RPMI8226 (cell line): Measurements from ENCODE around the gene SYT7.

Experiments used
- DNase-seq: peaks from one replicate; pipeline ENCODE4 v3.0.0-alpha.2; 2015

SYT7 gene

DNA sequence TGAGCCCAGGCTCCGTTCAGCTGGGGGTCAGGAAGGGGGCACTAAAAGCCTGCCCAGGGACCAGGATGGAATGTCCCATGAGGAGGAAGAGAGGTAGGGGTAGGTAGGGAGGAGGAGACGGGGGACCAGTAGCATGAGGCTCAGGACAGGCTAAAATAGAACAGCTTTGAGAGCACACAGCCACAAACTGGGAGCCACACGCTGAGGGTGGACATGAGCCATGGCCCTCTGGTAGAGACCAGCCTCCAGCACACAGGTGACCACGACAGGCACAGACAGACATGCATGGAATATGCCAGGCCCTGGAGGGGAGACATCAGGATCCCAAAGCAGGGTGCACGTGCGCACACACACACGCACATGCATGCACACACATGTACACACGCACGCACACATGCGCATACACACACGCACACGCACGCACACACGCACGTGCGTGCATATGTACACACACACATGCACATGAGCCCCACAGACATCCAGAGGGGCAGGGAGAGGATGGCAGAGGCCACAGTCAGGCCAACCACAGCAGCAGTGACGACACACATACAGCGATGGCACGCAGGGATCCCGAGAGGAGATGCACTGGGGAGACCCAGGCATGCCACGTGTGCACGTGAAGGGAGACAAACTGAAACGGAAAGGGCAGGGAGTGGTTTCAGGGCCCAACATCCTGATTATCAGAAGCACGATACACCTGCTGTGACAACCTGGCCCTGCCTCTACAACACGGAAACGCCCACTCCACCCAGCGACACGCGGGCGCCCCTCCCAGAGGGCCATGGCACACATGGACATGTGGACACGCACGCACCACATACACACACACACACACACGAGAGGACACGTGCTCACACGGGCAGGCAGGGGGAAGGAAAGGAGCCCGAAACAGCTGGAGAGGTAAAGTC, 46.6 kb downstream of the SYT7 start:
- DNase-seq, result peak; percentile 80

DNA sequence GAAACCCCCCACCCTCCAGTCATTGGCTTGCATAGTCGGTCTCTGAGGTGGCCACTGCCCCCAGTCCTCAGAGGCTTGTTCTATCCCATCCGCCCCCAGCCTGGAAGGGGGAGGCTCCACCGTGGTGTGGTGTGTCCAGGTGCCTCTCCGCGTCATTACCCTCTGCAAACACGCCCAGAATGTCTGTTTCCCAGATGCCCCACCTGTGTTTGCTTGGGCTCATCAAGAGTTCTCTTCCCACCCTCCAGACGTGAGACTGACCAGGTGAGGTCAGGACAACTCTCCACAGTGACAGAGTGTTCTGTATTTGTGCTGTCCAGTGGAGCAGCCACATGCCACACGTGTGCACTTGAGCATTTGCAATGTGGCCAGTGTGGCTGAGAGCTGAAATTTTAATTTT, 47.5 kb downstream of the SYT7 start:
- DNase-seq, result no peak

DNA sequence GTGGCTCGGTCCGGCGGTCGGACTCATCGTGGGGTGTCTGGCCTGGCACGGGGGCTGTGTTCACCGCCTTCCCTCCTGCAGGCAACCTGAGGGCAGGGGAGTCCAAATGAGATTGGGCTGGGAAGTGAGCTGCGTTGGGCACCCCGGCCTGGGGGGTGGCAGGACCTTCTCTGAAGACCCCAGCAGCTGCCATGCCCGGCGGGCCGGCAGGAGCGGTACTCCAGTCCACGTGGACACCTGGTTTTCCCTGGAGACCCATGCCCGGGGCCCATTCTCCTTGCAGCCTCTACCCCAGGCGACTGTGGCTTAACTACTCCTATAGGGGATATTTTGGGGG, 47.9 kb downstream of the SYT7 start:
- no peak for DNase-seq

DNA sequence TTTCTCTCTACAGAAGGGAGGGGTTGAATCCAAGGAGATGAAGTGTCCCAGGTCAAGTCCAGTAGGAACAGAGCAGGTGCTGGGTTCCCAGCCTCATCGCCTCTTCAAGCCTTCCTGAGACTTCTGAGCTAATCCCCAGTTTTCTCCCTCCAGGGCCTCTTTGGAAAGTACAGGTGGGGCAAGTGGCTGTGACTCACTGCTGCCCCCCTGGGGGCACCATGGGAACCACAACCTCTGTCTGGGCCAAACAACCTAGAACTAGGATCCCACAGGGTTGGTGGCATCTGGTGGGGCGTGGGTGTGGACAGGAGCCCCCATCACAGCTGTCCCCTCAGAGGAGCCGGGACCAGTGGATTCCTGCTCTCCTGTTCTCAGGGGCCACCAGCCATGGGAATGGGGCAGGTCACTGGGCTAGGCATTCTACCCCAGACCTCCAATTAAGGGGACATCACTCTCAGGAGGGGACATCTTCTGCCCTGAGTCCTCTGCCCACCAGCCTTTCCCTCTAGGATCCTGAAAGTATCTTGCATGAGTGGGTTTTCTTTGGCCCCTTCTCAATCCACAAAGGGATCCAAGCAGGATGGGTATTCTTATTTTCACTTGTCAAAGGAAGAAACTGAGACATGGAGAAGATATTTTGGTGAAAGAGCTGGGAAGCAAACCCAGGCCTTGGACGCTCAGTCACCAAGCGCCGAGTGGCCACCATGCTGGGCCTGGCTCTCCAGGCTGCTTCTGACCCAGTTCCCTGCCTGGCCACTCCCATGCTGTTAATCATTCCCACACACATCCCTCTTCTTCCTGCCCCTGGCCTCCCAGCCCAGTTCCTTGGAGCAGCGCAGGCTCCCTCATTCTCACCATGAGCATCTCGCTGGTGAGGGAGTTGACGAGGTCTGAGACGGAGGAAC, 48.5 kb downstream of the SYT7 start:
- DNase-seq, result peak; percentile 73

DNA sequence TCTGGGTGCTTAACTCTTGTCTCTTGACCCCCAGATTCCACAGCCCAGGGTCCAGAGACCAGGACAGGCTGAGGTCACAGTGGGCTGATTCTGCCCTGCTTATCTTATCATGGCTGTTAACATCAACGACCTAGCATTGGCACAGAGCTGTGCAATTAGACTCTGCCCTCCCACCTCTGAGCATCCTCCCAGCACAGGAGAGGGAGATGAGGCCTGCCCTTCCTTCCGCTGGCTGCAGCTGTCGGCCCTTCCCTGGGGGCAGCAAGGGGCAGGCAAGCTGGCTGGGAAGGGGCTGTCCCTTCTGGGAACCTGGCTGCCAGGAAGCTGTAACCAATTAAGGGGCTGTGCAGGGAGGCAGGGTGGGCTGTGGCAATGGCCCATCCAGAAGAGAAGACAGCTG, 49.8 kb downstream of the SYT7 start:
- no peak for DNase-seq

DNA sequence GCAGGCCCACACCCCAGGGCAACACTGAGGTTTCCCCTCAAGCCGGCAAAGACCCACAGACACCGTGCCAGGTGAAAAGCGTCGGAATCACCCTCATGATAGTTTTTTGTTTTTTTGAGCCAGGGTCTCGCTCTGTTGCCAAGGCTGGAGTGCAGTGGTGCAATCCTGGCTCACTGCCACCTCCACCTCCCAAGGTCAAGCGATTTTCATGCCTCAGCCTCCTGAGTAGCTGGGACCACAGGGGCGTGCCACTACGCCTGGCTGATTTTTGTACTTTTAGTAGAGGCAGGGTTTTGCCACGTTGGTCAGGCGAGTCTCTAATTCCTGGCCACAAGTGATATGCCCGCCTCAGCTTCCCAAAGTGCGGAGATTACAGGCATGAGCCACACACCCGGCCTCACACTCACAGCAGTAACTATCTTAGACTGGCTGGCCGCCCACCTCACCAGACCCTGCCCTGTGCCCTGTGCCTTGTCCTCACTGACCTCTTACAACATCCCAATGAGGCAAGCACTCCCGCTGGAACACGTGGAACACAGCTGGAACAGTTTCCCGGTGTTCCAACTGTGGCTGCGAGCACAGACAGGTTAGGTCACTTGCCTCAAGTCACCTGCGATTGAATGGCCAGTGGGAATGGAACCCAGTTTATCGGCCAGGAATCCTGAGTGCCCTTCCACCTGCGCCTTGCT, 51.2 kb downstream of the SYT7 start:
- DNase-seq, result no peak

DNA sequence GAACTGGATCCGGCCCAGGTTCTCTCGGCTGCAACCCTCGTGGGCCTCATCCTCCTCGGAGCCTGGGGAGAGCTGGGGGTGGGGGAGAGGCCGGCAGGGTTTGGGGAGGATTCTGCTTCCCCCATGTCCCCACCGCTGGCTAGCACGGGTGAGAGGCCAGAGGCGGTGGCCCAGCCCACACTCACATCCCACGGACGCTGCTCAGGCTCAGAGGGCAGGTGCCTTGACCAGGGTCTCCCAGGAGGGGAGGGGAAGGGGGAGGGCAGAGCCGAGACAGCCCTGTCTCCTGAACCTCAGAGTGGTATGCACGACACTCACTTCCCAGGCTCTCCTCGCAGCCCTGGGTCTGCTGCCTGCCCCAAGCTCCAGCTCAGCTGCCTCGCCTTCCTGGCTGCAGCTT, 52.8 kb downstream of the SYT7 start:
- DNase-seq, result no peak

DNA sequence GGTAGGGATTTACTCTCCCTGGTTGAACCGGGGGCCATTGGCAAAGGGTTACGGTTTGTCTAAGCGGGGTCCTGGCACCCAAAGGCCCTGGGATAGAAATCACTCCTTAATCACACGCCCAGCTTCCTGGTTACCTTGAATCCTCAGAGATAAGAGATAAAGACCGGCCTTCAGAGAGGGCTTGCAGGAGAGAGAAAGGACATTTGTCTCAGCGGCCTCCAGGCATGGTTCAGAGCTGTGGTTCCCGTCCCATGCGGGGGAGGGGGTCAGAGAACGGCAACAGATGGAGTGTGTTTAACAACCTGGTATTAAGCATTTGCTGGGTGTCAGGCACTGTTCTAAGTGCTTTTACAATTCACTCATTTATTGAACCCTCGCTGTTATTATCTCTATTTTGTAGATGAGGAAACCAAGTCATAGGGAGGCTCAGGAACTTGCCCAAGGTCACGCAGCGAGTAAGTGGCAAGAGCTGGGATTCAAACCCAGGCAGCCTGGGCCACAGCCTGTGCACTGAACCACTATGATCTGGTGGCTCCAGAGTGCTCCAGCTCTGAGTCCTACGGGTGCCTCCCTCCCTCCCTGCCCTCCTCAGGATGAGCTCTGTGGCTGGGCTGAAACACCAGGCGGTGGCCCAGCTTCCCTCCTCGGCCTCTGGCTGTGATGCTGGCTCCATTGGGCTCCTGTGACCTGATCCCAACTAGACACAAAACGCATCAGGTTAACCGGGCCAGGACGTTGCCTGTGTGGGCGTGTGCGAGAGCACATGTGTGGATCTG, 53.7 kb downstream of the SYT7 start:
- no peak for DNase-seq

DNA sequence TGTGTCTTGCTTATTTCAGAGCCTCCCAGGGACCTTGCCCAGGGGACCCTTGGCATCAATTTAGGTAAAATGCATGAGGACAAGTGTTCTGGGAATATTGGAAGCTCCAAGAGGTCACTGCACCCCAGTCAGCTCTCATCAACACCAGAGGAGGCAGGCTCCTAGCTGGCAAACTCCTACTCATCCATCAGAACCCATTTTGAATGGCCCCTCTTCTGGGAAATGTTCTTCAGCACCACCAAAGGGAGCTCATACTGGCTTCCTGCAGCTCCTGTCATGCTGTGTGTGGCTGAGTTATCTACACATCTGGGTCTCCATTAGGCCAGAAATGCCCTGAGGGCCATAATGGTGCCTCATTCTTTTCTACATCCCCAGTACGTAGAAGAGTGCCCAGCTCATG, 54.6 kb downstream of the SYT7 start:
- DNase-seq, result no peak

DNA sequence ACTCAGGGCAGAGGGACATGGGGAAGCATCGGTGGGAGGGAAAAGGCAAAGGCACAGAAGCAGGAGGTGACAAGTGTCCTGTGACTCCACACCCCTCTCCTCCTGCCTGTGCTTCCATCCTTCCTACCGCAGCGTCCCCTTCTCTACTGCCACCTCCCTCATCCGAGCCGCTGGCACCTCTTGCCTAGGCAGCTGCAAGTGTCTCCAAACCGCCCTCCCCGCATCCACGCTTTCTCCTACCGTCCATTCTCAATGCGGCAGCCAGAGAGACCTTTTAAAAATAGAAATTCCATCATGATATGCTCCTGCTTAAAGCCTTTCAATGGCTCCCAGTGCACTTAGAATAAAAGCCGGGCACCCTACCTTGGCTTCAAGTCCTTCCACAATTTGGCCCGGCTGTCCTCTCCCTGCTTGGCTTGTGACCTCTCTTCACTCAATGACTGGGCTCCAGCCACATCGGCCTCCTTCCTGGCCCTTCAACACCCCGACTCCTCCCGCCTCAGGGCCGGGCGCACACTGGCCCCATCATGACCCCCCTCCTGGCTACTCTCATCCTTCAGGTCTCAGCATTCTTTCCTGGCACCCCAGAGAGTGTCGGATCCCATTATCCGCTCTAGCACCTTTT, 55.8 kb downstream of the SYT7 start:
- DNase-seq, result no peak

DNA sequence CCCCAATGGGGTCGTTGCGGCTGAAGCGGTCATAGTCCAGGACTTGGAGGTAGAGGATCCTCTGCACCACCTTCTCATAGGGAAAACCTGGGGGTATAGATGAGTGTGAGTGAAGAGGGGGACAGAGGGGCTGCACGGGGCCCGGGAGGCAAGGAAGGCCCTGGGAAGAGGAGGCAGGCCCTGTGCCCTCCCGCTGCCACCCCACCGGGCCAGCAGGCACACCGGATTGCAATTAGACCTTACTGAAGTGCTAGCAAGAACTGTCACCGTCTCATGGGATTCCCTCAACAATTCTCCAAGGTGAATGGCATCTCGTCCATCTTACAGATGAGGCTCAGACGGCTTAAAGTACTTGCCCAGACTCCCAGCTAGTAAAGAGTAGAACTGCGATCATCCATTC, 56.4 kb downstream of the SYT7 start:
- no peak for DNase-seq

DNA sequence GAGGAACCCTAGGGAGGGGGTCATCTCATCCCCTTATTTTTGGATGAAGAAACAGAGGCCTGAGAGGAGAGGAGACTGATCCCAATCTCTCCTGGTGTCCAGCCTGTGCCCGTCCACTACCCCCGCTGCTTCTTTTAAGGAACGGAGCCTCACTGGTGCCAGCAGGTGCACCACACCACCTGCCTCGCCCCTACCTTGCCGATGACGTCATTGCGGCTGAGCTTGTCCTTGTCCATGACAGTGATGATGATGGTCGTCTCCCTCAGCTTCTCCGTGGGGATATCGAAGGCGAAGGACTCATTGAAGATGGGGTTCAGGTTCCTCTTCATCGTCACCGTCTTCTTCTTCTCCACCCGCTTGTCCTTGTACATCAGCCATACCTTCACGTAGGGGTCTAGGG, 58.0 kb downstream of the SYT7 start:
- no peak for DNase-seq

DNA sequence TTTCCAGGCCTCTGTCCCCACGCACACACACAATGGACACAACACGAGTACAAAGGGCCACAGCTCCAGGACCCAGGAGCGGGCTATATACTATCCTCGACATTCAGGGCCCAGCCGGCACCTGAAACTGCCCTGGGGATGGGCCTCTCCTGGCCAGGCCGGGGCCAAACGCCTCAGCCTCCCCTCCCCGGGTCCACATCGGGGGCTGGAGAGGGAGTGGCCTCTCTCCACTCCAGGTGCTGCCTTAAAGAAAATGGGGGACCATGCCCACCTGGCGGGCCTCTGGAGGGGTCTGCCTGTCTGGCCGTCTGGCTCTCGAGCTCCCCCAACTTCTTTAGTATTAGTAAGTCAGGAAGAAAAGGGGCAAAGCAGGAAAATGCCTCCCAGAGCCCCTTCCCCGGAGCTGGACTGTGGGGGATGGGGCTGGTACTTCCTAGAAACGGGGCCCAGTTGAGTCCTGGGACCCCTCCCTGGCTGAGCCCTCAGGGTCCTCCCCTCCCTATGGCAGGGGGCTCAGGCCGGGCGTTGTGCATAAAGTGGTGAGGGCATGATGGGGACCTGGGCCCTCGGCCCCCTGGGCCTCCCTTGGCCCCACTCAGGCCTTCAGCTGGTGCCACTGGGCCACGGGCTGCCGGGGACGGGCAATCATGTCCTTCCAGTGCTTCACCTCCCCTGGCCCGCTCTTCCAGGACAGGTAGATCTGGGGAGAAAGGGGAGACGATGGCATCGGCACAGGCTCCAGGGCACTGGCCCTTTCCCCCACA, 62.7 kb downstream of the SYT7 start:
- no peak for DNase-seq

DNA sequence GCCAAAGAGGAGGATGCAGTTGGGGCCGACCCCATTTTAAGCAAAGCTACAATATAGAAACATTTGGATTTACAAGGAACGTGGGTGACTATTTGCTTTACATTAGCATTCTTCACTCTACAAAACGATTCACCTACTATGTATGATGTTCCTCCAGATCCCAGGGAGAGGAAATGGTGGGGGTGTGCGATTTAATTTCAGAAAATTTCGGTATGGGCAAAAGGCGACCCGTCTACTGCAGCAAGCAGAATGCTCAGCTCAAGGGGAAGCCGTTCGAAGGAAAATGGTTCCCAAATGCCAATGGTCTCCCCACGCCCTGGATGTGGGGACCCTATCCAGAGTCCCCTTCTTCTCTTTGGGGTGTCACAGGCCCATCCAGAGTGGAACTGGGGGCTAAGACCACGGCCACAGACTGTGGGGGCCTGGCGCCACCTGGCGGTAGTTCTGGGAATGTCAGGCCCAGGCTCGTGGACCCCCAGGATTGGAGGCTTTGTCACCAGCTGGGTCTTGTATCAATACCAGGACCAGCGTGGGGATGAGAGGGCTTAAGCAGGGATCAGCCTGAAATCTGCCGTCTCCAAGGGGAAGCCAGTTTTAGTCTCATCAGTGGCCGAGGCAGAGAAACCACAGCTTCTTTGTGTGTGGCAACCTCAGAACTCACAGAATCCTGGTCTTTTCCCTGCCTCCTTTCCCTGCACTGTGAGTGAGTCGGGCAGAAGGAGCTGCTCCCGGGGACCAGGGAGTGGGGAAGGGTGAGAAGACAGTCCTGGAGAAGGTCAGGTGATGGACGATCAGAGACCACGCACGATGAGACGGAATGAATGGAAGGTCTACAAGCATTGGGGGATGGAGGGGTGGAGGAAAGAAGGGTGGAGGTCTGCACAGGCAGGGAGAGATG, 64.0 kb downstream of the SYT7 start:
- DNase-seq, result no peak

DNA sequence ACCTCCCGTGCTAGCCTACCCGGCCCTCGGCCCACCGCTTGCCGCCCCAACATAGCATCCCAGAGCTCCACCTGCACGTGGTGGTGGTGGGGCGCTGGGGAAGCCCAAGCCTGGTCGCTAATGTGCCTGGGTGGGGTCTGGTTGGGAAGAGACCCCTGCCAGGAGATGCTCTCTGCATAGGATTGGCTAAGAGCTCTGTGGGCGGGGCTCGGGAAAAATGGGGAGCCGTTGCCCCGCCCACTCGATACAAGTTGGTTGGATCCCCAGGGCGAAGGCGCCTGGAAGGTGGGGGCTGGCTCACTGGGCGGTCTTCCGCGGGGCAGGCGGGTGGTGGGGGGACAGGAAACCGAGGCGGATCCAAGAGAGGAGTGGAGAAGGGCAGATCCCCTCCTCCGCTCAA, 64.7 kb downstream of the SYT7 start:
- no peak for DNase-seq

DNA sequence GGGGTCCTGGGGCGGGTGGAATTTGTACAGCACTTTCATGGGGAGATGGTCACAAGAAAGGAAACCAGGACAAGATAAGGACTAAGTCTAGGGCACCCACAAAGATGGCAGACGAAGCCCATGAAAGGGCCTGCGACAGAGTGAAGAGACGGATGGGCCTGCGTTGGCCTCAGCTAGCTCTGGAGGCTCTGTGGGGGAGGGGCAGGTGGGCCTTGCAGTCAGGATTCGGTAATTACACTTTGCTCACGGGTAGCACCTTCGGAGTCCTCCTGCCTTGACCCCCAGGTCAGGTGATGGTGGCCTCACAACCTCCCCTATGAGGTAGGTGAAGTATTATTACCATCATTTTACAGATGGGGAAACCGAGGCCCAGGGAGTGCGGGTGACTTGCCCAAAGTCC, 65.2 kb downstream of the SYT7 start:
- no peak for DNase-seq

DNA sequence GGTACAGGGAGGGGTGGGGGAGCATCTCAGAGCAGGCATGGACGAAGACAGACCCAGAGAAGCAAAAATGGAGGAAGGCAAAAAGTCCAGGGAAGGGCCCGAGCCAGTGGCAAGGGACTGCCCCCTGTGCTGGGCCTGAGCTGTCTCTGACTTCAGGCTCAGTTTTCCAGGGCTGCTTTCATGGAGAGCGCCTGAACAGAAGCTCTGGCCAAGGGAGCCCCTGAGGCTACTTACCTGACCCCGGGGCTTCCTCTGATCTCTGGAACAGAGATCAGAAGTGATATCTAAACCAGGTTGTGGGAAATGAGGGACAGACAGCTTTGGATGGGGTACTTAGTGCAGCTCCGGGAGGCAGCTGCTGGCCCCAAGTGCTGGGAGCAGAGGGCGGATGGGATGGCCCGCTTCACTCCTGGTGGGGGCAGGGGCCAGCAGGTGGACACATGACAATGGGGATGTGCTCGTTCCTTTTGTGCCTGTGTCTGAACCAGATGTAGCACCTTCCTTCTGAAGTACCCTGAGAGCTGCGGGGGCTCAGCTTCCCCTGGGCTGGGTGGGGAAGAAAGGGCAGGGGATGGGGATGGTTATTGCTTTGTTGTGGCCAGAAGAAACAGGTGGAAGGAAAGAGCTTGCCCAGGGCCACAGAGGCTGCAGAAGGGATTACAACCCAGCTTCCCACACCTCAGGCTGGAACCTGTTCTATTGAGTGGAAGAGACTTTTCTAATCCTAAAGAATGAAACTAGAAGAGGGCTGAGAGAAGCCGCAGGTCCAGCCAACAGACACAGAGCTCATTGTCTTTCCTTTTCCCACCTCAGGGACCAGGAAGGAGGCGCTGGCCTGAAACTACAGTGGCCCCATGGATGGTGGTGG, 66.6 kb downstream of the SYT7 start:
- DNase-seq, result no peak

DNA sequence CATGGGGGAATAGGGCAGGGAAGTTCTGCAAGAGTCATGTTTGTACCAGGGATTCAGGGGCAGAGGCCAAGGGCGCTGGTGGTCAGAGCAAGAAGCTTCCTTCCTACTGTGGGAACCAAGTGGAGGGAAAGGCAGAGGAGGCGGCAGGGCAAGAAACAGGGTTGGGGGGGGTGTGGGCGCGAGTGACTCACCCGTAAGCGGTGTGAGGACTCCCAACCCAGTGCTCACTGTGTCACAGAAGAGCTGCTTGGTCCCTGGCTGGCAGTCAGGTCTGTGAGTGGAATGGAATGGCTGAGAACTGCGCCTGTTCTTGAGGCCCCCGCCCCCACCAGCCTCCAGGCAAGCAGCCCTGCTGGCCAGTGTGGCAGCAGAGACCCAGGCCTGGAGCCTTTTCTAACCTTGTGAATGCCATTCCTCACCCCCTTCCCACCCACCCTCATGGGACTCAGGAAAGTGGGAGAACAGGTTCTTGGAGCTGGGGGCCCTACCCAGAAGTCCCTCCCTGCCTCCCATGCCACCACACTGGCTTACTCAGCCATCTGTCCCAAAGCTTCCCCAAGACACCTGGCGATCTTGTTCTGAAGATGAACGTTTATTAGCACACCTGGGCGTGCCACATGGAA, 67.6 kb downstream of the SYT7 start:
- no peak for DNase-seq

DNA sequence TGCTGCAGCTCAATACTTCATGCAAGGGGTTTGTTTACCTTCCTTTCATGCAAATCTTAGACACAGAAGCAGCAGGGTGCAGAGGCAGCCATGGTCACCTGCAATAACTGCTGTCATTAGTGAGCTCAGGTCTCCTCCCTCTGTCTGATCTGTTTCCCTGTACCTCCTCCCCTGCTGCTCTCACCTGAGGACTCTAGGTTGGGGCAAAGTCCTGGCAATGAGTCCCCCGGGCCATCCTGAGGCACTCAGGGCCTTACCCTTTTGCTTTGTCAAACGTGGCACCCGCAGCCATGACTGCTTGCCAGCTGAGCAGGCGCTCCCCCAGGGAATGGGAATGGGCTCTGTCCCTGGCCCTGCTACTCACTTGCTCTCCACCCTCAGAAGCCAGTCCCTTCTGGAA, 68.4 kb downstream of the SYT7 start:
- no peak for DNase-seq
